Medulla oblongata (tissue), 1 donor: ENCODE results near the gene GATA5.
"Not testable (repeated sequence)": the region's sequence is repeated elsewhere in the genome, so short reads cannot be mapped to it uniquely, and the experiment has no call there.

Source experiments
- DNase-seq: peaks from one replicate; pipeline ENCODE4 v3.0.0-alpha.2; 2015; ENCODE audit errors: extremely low spot score

Gene GATA5

DNA sequence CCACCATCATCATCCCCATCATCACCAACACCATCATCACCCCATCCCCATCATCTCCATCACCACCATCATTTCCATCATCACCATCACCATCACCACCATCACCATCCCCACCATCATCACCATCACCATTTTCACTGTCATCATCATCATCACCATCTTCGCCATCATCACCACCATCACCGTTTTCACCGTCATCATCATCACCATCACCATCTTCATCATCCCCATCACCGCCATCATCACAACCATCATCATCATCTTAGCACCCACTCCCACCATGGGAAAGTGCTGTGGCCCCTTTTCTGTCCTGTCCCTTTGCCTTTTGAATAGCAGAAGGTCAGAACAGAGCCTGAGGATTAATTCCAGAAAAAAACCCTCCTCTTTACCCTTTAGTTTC, 28.5 kb upstream of the GATA5 start:
- no peak for DNase-seq

DNA sequence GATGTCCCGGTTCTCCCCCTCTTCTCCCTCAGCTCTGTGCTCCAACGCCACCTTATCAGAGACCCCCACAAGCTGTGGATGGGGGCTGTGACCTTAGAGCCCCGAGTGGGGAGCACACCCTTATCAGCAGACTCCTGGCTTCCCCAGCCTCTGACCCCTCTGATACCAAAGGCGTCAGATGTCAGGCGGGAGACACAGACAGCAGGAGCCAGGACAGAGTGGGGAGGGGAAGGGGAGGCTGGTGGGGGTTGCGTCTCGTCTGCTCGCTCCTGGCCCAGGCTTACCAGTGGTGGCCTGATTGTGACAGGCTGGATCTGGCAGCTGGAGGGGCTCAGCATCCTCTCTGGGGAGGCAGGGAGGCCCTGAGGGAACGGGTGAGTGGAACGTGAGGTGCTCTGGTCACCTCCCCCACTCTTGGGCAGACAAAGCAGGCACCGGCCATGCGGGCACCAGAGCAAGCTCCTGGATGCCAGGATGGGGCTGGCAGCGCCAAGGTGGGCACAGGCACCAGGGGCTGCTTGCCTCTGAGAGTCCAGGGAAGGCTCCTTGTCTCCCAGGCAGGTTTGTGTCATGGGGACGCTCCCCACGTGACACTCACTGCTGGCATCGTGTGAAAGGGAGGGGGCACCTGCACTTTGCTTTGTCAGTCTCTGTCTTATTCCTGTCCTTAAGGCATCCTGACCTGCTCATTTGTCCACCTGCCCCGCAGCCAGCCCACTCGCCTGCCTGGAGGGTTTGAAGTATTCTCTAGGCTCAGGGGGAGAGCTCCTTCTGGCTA, 27.8 kb upstream of the GATA5 start:
- no peak for DNase-seq

DNA sequence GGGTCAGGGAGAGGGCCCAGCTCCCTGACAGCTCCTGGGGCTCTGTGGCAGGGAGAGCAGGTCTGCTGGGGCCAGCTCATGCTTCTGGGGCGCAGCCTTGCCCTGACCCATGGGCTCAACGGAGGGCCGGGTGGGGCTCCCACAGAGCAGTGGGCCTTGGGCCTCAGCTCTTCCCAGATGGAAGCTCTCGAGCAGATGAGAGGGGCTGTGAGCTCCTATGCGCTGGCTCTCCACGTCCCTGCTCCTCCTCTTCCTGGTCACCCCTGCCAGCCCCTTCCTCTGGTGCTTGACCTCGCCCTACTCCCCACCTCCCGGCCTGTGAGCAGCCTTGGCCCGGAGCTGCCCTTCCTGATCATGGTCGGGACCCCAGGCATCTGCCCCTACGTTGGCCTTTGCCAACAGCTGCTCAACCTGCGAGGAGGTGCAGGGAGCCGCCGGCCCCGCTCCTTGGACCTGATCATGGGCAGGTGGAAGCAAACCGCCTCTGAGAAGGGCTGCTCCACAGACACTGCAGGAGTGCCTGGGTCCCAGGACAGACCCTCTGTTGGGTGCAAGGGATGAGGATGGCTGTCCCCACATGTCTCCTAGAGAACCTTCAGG, 26.8 kb upstream of the GATA5 start:
- no peak for DNase-seq

- no peak for DNase-seq
Measured at GRCh38 chr20:62501801-62502495, 26.2 kb upstream of the GATA5 start.

DNA sequence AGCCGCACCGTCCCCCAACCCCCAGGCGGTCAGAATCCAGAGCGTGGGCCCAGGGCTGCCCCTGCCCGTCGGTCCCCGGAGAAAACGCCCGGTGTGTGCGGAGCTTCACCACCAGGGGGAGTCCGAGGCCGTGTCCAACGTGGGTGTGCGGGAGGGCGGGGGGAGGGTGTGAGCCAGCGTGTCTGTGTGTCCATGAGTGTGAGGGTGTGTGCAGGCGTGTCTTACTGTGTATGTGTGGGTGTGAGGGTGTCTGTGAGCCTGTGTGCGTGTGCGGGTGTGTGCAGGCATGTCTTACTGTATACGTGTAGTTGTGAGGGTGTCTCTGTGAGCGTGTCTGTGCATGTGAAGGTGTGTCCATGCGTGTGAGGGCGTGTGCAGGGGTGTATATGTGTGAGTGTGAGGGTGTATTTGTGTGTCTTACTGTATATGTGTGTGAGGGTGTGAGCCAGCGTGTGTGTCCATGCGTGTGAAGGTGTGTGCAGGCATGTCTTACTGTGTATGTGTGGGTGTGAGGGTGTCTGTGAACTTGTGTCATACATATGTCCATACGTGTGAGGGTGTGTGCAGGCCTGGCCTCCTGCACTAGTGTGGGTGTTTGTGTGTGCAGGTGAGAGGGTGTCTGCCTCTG, 24.6 kb upstream of the GATA5 start:
- peak; percentile 65 for DNase-seq

- no peak for DNase-seq
Measured at GRCh38 chr20:62499758-62500236, 24.0 kb upstream of the GATA5 start.

DNA sequence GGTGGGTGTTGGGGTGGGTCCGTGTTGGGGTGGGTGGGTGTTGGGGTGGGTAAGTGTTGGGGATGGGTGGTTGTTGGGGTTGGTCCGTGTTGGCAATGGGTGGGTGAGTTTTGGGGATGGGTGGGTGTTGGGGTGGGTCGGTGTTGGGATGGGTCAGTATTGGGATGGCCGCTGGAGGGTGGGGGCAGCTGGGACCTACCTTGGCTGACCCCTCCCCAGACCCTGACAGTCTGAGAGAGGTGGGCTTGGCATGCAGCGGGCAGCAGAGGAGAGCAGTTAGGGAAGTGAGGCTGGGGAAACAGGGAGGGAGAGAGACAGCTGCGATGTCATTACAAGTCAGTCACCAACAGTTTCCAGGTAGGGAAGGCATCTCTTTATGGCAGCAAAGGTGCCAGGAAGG, 23.1 kb upstream of the GATA5 start:
- no peak for DNase-seq

GRCh38 chr20:62496568-62497218, 20.9 kb upstream of the GATA5 start:
- no peak for DNase-seq

DNA sequence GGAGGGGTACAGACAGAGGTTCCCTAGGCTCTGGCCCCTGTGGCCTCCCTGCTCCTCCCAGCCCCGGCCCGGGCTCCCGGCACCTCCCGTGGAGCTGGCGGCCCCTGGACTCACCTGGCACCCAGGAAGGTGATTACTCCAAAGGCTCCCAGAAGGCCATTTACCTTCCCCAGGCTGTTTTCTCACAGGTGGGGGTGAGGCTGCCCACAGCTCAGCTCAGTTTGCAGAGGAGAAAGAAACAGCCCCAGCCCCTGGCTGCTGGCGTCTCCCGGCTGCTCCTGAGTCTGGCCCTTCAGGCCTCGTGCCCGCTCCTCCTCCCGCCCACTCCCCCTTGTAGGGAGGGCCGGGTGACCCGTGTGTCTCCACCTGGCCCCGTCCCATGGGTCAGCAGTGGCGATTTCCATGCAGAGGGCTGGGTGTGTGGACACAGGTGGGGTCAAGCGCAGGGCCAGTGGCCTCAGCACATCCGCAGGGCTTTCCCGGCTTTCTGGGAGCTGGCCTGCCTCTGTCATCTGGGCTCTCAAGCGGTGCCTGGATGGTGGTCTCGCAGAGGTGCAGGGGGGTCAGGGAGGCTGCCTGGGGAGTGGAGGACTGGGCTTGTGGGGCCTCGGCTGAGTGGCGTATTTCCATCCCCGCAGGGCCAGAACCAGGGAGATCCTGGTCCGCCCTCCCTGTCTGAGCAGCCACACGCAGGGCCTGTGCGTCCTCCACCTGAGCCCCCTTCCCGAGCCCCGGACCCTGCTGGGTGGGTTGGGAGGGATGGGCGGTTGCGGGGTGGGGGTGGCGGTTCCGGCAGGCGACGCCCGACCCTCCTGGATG, 20.2 kb upstream of the GATA5 start:
- no peak for DNase-seq

GRCh38 chr20:62494980-62495748, 19.4 kb upstream of the GATA5 start:
- DNase-seq: no peak

GRCh38 chr20:62494537-62494936, 18.7 kb upstream of the GATA5 start:
- no peak for DNase-seq

- DNase-seq: no peak
Measured at GRCh38 chr20:62493886-62494285, 18.1 kb upstream of the GATA5 start.

- DNase-seq: no peak
Measured at GRCh38 chr20:62493253-62493885, 17.6 kb upstream of the GATA5 start.

DNA sequence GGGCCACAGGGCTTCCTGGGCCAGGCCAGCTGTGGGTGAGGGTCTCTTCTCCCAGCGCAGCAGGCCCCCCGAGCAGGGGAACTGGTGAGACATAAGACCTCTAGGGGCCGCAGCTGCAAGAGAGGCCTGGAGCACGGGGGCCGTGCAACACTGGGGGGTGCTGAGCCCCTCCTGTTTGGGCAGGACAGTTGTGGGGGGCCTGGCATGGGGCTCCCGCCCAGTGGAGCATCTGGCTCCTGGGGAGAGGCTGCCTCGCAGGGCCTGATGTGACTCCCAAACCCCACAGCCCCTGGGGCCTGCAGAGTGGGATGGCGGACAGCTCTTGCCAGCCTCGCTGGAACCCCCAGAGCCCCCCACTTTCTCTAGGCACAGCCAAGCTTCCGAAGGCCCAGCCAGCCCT, 16.9 kb upstream of the GATA5 start:
- no peak for DNase-seq

- not testable (repeated sequence) for DNase-seq
Measured at GRCh38 chr20:62490783-62491182, 15.0 kb upstream of the GATA5 start.

GRCh38 chr20:62489932-62490263, 14.1 kb upstream of the GATA5 start:
- no peak for DNase-seq

DNA sequence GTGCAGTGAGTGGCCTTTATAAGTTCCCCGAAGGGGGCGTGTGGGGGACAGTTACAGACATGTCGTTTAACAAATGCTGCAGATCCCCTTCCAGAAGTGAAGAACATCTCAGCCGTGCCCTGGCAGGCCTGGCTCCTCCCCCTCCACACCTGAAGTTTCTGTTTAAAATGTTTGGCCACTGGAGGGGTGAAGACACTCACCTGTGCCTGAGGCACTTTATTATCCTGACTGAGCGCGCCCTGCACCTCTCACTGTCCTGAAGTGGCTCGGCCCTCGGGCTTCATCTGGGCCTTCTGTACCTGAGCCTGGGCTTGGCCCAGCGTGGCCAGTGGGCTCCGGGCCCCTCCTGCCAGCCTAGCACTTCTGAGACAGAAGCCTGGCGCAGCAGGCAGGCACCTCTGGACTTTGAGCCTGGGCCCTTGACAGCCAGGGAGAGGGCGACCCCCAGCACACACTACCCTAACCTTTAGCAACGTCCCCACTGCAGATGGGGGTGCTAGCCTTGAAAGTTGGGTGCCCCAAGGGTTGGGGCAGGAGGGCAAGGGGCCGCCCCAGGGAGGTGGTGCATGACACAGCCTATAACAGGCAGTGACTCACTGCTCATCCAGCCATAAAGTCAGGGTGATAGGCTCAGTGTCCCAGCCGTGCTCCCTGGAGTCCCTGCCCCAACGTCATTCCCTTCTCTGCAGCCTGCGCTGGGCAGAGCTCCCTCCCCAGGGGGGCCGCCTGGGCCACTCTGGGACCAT, 13.6 kb upstream of the GATA5 start:
- DNase-seq: no peak

DNA sequence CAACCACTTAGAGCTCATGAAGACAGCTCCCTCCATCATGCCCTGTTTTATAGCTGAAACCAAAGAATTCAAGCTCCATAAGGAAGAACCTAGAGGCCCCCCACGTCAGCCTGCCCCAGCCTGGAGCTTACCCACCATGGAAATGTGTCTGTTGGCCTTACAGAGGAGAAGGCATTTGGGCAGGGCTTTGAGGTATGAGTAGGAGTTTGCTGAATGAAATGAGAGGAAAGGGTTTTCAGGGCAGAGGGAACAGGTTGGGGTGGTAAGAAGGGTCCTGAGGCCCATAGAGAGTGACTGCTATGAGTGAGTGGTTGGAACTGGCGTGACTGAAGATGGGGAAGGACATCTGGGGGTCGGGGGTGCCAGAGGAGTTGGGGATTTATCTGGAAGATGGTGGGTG, 12.7 kb upstream of the GATA5 start:
- no peak for DNase-seq
